ENCODE results near the gene RNF149. TPM values are rescaled to one million over a fixed set of nuclear protein-coding genes. Genes with fewer than 3 reads are reported as not detected.
"Not testable (repeated sequence)": the region's sequence is repeated elsewhere in the genome, so short reads cannot be mapped to it uniquely, and the experiment has no call there.

Gene RNF149
- polyA plus RNA-seq, 2 of the 4 experiments (the other 2 are of a cell fraction), result 28.8 to 34.8 TPM

GRCh38 chr2:101252408-101253012 is 56.0 kb downstream of the RNF149 start, which contains the start of gene CNOT11 (continued):
- TF ChIP-seq MAX (IDR thresholded peaks at IDR 0.05), result peak; percentile 75
- TF ChIP-seq GATA3 (IDR thresholded peaks at IDR 0.05; ENCODE audit: borderline replicate concordance), result peak; percentile 53; the same call in 1 of the 2 replicates
- no peak for TF ChIP-seq ESRRA (IDR thresholded peaks at IDR 0.05; ENCODE audit: borderline replicate concordance, low read length)
- TF ChIP-seq CEBPB (IDR thresholded peaks at IDR 0.05), result no peak
- TF ChIP-seq RARB (CRISPR knock-in tag; IDR thresholded peaks at IDR 0.05), result no peak
- no peak for TF ChIP-seq ZC3H11A (IDR thresholded peaks at IDR 0.05)
- no peak for TF ChIP-seq MAFK (IDR thresholded peaks at IDR 0.05; ENCODE audit: partially characterized antibody)
- no peak for TF ChIP-seq BHLHE40 (IDR thresholded peaks at IDR 0.05; ENCODE audit: low read depth, low read length)
- 0 out of 2 replicates have a peak, but pooled peaks have one; percentile 21 for TF ChIP-seq HMGXB4 (CRISPR knock-in tag; IDR thresholded peaks at IDR 0.05; ENCODE audit: borderline replicate concordance)
- no peak for TF ChIP-seq CHD2 (IDR thresholded peaks at IDR 0.05; ENCODE audit: low read length, partially characterized antibody)
- TF ChIP-seq NR3C1 (IDR thresholded peaks at IDR 0.05), result no peak

GRCh38 chr2:101251844-101252407 is 56.6 kb downstream of the RNF149 start:
- Histone ChIP-seq H3K4me3 (peak overlapping the region; percentile 78), H3K4me1 (peaks cover 29% of the 10 kb centered on the region), H3K4me2 (peak overlapping the region; percentile 82), H3K27ac (peak overlapping the region; percentile 76 to 87), H3K9me3 (no peaks in the 10 kb centered on the region)
- ATAC-seq, result peak; percentile 85 to 86
- 33% methylated on average over 16 of the region's 16 CpGs for WGBS (ENCODE audit: missing lambda C conversion rate)
- ChIA-PET CTCF (interaction anchor here (0.7 to 5.8 kb wide), 11 partner anchors 11 to 579 kb away, joined by 3 to 30 read pairs (median 3); no protein-coding TSS in a partner anchor), POLR2A (interaction anchor here (0.6 to 2.2 kb wide), 5 partner anchors 12 to 250 kb away, joined by 3 to 8 read pairs (median 5); partner anchors contain the start of genes RNF149 and RPL31)
- FAIRE-seq, result no peak
- peak; percentile 23 to 36 for DNase-seq (ENCODE audit: low read depth in 1 of 2, low spot score in 1 of 2)
- TF ChIP-seq CTCF (IDR thresholded peaks at IDR 0.05) (peak; percentile 38), NR3C1 (IDR thresholded peaks at IDR 0.05) (no peak), CEBPB (IDR thresholded peaks at IDR 0.05) (no peak), RAD21 (conservative IDR thresholded peaks at IDR 0.05 in 1 of 2, IDR thresholded peaks at IDR 0.05 in 1 of 2) (peak in 1 of 2 experiments; percentile 19; a peak in 2 of 5 replicates), SMC3 (IDR thresholded peaks at IDR 0.05) (peak; percentile 34; the same call in 2 of the 3 replicates), HOXB13 (CRISPR knock-in tag; IDR thresholded peaks at IDR 0.05; ENCODE audit: low read depth) (no peak)

GRCh38 chr2:101251246-101251781 is 57.2 kb downstream of the RNF149 start:
- DNase-seq (ENCODE audit: low read depth in 1 of 2, low spot score in 1 of 2); H3K27ac ChIP-seq; H3K9me3 ChIP-seq; ATAC-seq; FAIRE-seq; H3K4me3 ChIP-seq: not testable (repeated sequence)
- 93% methylated on average over 10 of the region's 10 CpGs for WGBS (ENCODE audit: missing lambda C conversion rate)
- Histone ChIP-seq H3K4me1 (peaks cover 27% of the 10 kb centered on the region), H3K4me2 (peak overlapping the region; percentile 82)
- CTCF ChIA-PET, result interaction anchor here (1.0 to 5.8 kb wide), 7 partner anchors 11 to 580 kb away, joined by 3 to 30 read pairs (median 4); no protein-coding TSS in a partner anchor
- POLR2A ChIA-PET, result interaction anchor here (1.4 to 2.2 kb wide), 2 partner anchors 11 to 249 kb away, joined by 5 to 8 read pairs; partner anchors contain the start of gene RPL31
